WTC11 (cell line): ENCODE data around the gene IFFO2. TPM values are rescaled to one million over a fixed set of nuclear protein-coding genes. Genes with fewer than 3 reads are reported as not detected.

ENCODE experiments used
- ATAC-seq: fragments of 200-7000 bp; cut with Tn5 transposase; 2 replicates; pipeline ENCODE4 v1.10.0; 2021; ENCODE audit warnings: mild to moderate bottlenecking, moderate library complexity
- CTCF ChIA-PET: fragments of 300-600 bp; sonication (Branson Sonifier 250); formaldehyde crosslinking; loops from one replicate; lab custom pipeline; 2021; ENCODE audit warnings: antibody characterized with exemption; lab: Charles Lee
- POLR2A ChIA-PET: fragments of 350-600 bp; sonication (Branson Sonifier 250); formaldehyde crosslinking; loops from one replicate; lab custom pipeline; 2021; ENCODE audit warnings: antibody characterized with exemption; lab: Charles Lee
- DNase-seq: peaks from one replicate; pipeline ENCODE4 v3.0.0; 2021; ENCODE audit warnings: low spot score
- H3K27ac Mint-ChIP-seq: 2 replicates; pipeline ENCODE4 v1.8.0; 2021; ENCODE audit warnings: mixed read lengths
- H3K27me3 Mint-ChIP-seq: 2 replicates; pipeline ENCODE4 v1.8.0; 2021; ENCODE audit warnings: low read depth, mild to moderate bottlenecking, moderate library complexity, mixed read lengths
- H3K36me3 Mint-ChIP-seq: 2 replicates; pipeline ENCODE4 v1.8.0; 2021; ENCODE audit warnings: mixed read lengths
- H3K4me1 Mint-ChIP-seq: 2 replicates; pipeline ENCODE4 v1.8.0; 2022; ENCODE audit warnings: mixed read lengths
- H3K4me3 Mint-ChIP-seq: 2 replicates; pipeline ENCODE4 v1.8.0; 2021; ENCODE audit warnings: mild to moderate bottlenecking, moderate library complexity, mixed read lengths
- H3K9me3 Mint-ChIP-seq: 2 replicates; pipeline ENCODE4 v1.8.0; 2021; ENCODE audit warnings: mixed read lengths
- ATF1 ChIP-seq: sonication (generic); formaldehyde crosslinking; IDR thresholded peaks from 2 replicates; pipeline ENCODE4 v1.8.1; 2023; ENCODE audit warnings: mild to moderate bottlenecking, moderate library complexity, missing genetic modification reagents
- ATF6 ChIP-seq: sonication (generic); formaldehyde crosslinking; IDR thresholded peaks from 2 replicates; pipeline ENCODE4 v1.8.1; 2023; ENCODE audit warnings: mild to moderate bottlenecking, missing genetic modification reagents
- E2F4 ChIP-seq: sonication (generic); formaldehyde crosslinking; IDR thresholded peaks from 2 replicates; pipeline ENCODE4 v1.8.1; 2022; ENCODE audit warnings: low read depth, mild to moderate bottlenecking, moderate library complexity, missing genetic modification reagents, borderline replicate concordance
- ESRRA ChIP-seq: sonication (generic); formaldehyde crosslinking; IDR thresholded peaks from 2 replicates; pipeline ENCODE4 v1.8.1; 2022; ENCODE audit warnings: mild to moderate bottlenecking, missing genetic modification reagents, borderline replicate concordance
- FOXP1 ChIP-seq: sonication (generic); formaldehyde crosslinking; IDR thresholded peaks from 2 replicates; pipeline ENCODE4 v1.8.0; 2022; ENCODE audit warnings: missing genetic modification reagents, mild to moderate bottlenecking, moderate library complexity, borderline replicate concordance
- GABPB1 ChIP-seq: sonication (generic); formaldehyde crosslinking; IDR thresholded peaks from 2 replicates; pipeline ENCODE4 v1.8.1; 2023; ENCODE audit warnings: mild to moderate bottlenecking, missing genetic modification reagents
- RELA ChIP-seq: sonication (generic); formaldehyde crosslinking; IDR thresholded peaks from 2 replicates; pipeline ENCODE4 v1.8.1; 2022; ENCODE audit warnings: missing genetic modification reagents, mild to moderate bottlenecking, borderline replicate concordance
- SMAD3 ChIP-seq: sonication (generic); formaldehyde crosslinking; IDR thresholded peaks from 2 replicates; pipeline ENCODE4 v1.8.0; 2022; ENCODE audit warnings: missing genetic modification reagents, mild to moderate bottlenecking, borderline replicate concordance
- SOX15 ChIP-seq: fragments of 250-450 bp; sonication (Bioruptor Pico); IDR thresholded peaks from 2 replicates; pipeline ENCODE4 v1.9.0; 2021; ENCODE audit warnings: mild to moderate bottlenecking
- USF2 ChIP-seq: sonication (generic); formaldehyde crosslinking; IDR thresholded peaks from 2 replicates; pipeline ENCODE4 v1.8.1; 2023; ENCODE audit warnings: mild to moderate bottlenecking, missing genetic modification reagents, moderate library complexity
- ZNF263 ChIP-seq: sonication (generic); formaldehyde crosslinking; IDR thresholded peaks from 2 replicates; pipeline ENCODE4 v1.8.1; 2022; ENCODE audit warnings: low read depth, mild to moderate bottlenecking, moderate library complexity, missing genetic modification reagents
- ZNF671 ChIP-seq: fragments of 250-450 bp; sonication (Bioruptor Pico); IDR thresholded peaks from 2 replicates; pipeline ENCODE4 v1.8.0; 2021; ENCODE audit warnings: mild to moderate bottlenecking
- total RNA-seq: library from RNA; stranded (reverse); gene quantifications from 3 replicates; pipeline ENCODE4 v1.2.3, GENCODE V29; 2021
- TF ChIP-seq, protein P1 (sequence below): sonication (generic); formaldehyde crosslinking; IDR thresholded peaks from 2 replicates; pipeline ENCODE4 v1.8.0; 2023; ENCODE audit warnings: missing genetic modification reagents
- TF ChIP-seq, protein P2 (sequence below): fragments of 250-450 bp; sonication (Bioruptor Pico); IDR thresholded peaks from 2 replicates; pipeline ENCODE4 v2.1.2; 2022; ENCODE audit warnings: mild to moderate bottlenecking, moderate library complexity
- TF ChIP-seq, protein P3 (sequence below): fragments of 250-450 bp; sonication (Bioruptor Pico); IDR thresholded peaks from 2 replicates; pipeline ENCODE4 v1.9.0; 2021; ENCODE audit warnings: moderate library complexity, mild to moderate bottlenecking, inconsistent platforms, borderline replicate concordance
- TF ChIP-seq, protein P4 (sequence below): sonication (generic); formaldehyde crosslinking; IDR thresholded peaks from 2 replicates; pipeline ENCODE4 v1.8.0; 2022; ENCODE audit warnings: missing genetic modification reagents
- TF ChIP-seq, protein P5 (sequence below): sonication (generic); formaldehyde crosslinking; IDR thresholded peaks from 2 replicates; pipeline ENCODE4 v1.8.0; 2022; ENCODE audit warnings: mild to moderate bottlenecking, missing genetic modification reagents
- TF ChIP-seq, protein P6 (sequence below): sonication (generic); formaldehyde crosslinking; conservative IDR thresholded peaks from 2 replicates; pipeline ENCODE4 v1.8.1; 2022; ENCODE audit warnings: mild to moderate bottlenecking, missing genetic modification reagents

Gene IFFO2
- total RNA-seq, 1 experiment from 2014 or later = 8.1 TPM

DNA sequence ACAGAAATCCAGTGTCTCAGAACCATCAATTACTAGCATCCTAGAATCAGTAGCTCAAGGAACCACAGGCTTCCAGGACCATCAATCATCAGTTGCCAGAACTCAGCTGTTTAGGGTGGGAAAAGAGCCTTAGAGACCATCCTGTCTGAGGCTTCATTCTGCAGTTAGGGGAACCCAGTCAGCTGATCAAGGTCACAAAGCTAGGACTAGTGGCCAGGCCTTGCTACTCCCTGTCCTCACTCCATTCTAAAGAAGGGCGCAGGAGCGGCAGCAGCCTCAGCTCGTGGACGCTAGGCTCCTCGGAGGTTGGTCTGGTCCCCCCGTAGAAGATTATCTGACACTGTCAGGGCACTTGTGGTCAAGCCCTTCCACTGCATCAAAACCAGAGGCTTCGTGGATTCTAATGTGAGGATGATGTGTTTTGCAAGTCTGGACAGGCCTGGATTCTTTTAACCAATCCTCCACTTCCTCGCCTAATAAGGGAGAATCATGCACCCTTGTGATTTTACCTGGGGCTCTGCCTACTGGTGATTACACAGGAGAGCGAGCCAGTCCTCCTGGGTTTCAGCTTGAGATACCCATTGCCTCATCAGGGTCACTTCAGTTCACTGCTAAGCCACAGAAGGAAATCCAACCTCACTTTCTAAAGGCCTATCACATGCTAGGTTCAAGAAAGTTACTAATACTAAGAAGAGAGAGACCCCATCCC lies 41.7 kb upstream of the IFFO2 start (continued):
- no peak for TF ChIP-seq ESRRA (CRISPR knock-in tag)

DNA sequence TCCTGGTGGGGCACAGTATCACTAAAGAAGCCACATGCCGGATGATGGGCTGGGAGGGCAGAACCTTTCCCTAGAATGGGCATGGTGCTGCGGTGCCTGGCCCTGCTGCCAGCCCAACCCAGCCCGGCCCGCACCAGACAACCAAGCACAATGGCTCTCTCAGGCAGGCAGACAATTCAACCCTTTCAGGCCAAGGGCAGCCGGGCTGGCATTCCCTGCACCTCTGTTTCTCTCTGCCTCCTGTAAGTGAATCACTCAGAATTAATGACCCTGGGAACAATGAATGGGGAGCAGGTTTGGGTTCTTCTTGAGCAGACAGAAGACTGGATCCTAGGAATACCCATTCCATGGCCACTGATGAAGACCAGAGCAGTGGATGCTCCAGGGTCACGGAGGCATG lies 41.0 kb upstream of the IFFO2 start:
- DNase-seq = no peak
- Mint-ChIP-seq H3K27ac (no peak overlapping the region), H3K4me1 (no peaks in the 10 kb centered on the region), H3K4me3 (no peak overlapping the region), H3K9me3 (peaks cover 31% of the 10 kb centered on the region), H3K36me3 (peaks cover 15% of the 10 kb centered on the region), H3K27me3 (peaks cover 29% of the 10 kb centered on the region)
- ChIA-PET POLR2A (no interaction called here), CTCF (no interaction called here)
- ATAC-seq = no peak
- no peak for TF ChIP-seq USF2
- TF ChIP-seq FOXP1 (CRISPR knock-in tag) = no peak
- TF ChIP-seq, protein P1, sequence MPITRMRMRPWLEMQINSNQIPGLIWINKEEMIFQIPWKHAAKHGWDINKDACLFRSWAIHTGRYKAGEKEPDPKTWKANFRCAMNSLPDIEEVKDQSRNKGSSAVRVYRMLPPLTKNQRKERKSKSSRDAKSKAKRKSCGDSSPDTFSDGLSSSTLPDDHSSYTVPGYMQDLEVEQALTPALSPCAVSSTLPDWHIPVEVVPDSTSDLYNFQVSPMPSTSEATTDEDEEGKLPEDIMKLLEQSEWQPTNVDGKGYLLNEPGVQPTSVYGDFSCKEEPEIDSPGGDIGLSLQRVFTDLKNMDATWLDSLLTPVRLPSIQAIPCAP (CRISPR knock-in tag) = no peak
- TF ChIP-seq E2F4 (CRISPR knock-in tag) = no peak
- no peak for TF ChIP-seq ESRRA (CRISPR knock-in tag)
- no peak for TF ChIP-seq SOX15
- TF ChIP-seq, protein P2, sequence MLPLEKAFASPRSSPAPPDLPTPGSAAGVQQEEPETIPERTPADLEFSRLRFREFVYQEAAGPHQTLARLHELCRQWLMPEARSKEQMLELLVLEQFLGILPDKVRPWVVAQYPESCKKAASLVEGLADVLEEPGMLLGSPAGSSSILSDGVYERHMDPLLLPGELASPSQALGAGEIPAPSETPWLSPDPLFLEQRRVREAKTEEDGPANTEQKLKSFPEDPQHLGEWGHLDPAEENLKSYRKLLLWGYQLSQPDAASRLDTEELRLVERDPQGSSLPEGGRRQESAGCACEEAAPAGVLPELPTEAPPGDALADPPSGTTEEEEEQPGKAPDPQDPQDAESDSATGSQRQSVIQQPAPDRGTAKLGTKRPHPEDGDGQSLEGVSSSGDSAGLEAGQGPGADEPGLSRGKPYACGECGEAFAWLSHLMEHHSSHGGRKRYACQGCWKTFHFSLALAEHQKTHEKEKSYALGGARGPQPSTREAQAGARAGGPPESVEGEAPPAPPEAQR (CRISPR knock-in tag) = no peak
- TF ChIP-seq ATF6 = no peak

- Mint-ChIP-seq H3K9me3 (peaks cover 31% of the 10 kb centered on the region), H3K4me1 (no peaks in the 10 kb centered on the region), H3K27me3 (peaks cover 28% of the 10 kb centered on the region), H3K4me3 (no peak overlapping the region), H3K36me3 (peaks cover 15% of the 10 kb centered on the region), H3K27ac (no peak overlapping the region)
- CTCF ChIA-PET = interaction anchor here (1.2 kb wide), 1 partner anchor 29 kb away, joined by 3 read pairs; no protein-coding TSS in a partner anchor
- DNase-seq = no peak
- no peak for ATAC-seq
- POLR2A ChIA-PET = no interaction called here
- TF ChIP-seq, protein P3, sequence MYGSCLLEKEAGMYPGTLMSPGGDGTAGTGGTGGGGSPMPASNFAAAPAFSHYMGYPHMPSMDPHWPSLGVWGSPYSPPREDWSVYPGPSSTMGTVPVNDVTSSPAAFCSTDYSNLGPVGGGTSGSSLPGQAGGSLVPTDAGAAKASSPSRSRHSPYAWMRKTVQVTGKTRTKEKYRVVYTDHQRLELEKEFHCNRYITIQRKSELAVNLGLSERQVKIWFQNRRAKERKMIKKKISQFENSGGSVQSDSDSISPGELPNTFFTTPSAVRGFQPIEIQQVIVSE = no peak
- TF ChIP-seq, protein P4, sequence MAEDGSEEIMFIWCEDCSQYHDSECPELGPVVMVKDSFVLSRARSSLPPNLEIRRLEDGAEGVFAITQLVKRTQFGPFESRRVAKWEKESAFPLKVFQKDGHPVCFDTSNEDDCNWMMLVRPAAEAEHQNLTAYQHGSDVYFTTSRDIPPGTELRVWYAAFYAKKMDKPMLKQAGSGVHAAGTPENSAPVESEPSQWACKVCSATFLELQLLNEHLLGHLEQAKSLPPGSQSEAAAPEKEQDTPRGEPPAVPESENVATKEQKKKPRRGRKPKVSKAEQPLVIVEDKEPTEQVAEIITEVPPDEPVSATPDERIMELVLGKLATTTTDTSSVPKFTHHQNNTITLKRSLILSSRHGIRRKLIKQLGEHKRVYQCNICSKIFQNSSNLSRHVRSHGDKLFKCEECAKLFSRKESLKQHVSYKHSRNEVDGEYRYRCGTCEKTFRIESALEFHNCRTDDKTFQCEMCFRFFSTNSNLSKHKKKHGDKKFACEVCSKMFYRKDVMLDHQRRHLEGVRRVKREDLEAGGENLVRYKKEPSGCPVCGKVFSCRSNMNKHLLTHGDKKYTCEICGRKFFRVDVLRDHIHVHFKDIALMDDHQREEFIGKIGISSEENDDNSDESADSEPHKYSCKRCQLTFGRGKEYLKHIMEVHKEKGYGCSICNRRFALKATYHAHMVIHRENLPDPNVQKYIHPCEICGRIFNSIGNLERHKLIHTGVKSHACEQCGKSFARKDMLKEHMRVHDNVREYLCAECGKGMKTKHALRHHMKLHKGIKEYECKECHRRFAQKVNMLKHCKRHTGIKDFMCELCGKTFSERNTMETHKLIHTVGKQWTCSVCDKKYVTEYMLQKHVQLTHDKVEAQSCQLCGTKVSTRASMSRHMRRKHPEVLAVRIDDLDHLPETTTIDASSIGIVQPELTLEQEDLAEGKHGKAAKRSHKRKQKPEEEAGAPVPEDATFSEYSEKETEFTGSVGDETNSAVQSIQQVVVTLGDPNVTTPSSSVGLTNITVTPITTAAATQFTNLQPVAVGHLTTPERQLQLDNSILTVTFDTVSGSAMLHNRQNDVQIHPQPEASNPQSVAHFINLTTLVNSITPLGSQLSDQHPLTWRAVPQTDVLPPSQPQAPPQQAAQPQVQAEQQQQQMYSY (CRISPR knock-in tag) = no peak
- no peak for TF ChIP-seq ZNF671 (CRISPR knock-in tag)
- TF ChIP-seq GABPB1 (CRISPR knock-in tag) = no peak
- TF ChIP-seq, protein P2 (CRISPR knock-in tag) = no peak
- no peak for TF ChIP-seq RELA (CRISPR knock-in tag)
- TF ChIP-seq ATF1 (CRISPR knock-in tag) = no peak
- TF ChIP-seq, protein P5, sequence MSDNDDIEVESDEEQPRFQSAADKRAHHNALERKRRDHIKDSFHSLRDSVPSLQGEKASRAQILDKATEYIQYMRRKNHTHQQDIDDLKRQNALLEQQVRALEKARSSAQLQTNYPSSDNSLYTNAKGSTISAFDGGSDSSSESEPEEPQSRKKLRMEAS (CRISPR knock-in tag) = no peak
- TF ChIP-seq ZNF263 = no peak
- TF ChIP-seq SMAD3 (CRISPR knock-in tag) = no peak
- TF ChIP-seq, protein P6, sequence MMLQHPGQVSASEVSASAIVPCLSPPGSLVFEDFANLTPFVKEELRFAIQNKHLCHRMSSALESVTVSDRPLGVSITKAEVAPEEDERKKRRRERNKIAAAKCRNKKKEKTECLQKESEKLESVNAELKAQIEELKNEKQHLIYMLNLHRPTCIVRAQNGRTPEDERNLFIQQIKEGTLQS = no peak
Measured at GRCh38 chr1:18996548-18997177, 40.2 kb upstream of the IFFO2 start.
